Activated T-cell treated with anti-CD3 and anti-CD28 coated beads, Interleukin-2, amount 50 U/mL, for 48 hours (primary cell): Measurements from ENCODE around the gene ABCC4.

Source experiments
- DNase-seq, 2 experiments: peaks; one replicate each; pipeline ENCODE4 v3.0.0-alpha.2; 2020

ABCC4 gene, protein sequence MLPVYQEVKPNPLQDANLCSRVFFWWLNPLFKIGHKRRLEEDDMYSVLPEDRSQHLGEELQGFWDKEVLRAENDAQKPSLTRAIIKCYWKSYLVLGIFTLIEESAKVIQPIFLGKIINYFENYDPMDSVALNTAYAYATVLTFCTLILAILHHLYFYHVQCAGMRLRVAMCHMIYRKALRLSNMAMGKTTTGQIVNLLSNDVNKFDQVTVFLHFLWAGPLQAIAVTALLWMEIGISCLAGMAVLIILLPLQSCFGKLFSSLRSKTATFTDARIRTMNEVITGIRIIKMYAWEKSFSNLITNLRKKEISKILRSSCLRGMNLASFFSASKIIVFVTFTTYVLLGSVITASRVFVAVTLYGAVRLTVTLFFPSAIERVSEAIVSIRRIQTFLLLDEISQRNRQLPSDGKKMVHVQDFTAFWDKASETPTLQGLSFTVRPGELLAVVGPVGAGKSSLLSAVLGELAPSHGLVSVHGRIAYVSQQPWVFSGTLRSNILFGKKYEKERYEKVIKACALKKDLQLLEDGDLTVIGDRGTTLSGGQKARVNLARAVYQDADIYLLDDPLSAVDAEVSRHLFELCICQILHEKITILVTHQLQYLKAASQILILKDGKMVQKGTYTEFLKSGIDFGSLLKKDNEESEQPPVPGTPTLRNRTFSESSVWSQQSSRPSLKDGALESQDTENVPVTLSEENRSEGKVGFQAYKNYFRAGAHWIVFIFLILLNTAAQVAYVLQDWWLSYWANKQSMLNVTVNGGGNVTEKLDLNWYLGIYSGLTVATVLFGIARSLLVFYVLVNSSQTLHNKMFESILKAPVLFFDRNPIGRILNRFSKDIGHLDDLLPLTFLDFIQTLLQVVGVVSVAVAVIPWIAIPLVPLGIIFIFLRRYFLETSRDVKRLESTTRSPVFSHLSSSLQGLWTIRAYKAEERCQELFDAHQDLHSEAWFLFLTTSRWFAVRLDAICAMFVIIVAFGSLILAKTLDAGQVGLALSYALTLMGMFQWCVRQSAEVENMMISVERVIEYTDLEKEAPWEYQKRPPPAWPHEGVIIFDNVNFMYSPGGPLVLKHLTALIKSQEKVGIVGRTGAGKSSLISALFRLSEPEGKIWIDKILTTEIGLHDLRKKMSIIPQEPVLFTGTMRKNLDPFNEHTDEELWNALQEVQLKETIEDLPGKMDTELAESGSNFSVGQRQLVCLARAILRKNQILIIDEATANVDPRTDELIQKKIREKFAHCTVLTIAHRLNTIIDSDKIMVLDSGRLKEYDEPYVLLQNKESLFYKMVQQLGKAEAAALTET (N-terminal part only)

DNA sequence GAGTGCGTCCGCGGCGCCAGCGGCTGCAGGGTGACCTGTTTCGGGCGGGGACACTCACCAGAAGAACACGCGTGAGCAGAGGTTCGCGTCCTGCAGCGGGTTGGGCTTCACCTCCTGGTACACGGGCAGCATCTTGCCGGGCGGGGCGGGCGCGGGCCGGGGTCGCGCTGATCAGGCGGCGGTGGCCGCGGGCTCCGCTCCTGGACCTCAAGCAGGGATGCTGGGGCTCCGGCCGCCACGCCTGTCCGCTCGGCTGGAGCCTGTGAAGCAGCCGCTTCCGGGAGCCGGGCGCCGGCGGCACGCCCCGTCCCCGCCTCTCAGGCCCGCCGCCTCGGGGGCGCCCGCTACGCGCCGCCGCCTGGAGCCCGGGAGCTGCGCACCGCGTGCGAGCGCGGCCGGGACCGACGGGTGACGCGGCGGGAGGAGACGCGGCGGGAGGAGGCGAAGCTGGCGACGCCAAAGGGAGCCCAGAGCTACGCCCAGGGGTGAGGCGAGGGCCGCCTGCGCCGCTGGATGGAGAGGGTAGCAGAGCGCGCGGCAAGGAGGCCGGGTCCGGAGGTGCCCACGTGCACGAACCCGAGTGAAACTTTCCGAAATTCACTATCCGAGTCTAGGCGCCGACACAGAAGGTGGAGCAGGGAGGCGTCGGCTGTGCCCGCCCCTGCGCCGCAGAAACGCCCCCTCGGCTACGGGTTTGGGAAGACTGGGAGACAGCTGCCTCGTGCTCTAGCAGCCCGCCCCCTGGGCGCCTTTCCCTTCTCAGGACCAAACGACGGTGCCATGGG lies at the start of gene ABCC4:
ABCC4 (minus strand) TSS at position 269 of the 785 bp plus-strand sequence; CDS start at position 132, 137 bp downstream.
- peak; percentile 69 to 80 for DNase-seq

DNA sequence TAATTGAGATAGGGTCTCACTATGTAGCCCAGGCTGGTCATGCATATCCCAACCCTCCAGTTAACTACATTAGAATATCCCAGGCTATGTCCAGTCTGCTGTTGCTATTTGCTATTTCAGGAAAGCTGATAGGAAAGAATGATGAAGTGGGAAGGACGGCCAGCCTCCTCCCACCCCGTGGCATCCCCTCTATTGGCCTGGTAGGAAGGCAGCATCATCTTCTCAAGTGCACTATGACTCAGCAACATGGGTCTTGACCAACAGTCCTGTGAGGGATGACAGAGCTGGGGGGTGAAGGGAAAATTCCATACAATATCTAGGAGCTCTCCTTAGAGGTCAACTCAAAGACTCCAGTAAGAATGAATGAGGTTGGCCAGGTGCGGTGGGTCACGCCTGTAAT lies 48.0 kb upstream of the ABCC4 start:
- no peak for DNase-seq

DNA sequence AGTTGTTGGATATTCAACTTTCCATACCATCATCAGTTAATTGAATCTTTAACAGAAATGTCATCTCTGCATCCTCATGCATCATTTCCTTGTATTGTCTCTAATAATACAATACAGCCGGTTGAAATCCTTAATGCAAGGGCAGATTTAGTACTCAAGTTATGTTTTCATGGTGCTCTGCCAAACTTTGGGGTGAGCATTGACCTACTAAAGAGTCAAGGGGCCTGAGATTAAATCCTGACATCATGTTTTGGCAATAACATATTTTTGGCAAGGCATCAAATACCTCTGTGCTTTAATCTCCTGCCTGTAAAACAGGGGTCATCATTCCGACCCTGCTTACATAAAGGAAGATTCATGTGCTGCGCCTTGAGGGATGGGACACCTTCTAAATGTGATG lies 42.7 kb upstream of the ABCC4 start:
- no peak for DNase-seq

DNA sequence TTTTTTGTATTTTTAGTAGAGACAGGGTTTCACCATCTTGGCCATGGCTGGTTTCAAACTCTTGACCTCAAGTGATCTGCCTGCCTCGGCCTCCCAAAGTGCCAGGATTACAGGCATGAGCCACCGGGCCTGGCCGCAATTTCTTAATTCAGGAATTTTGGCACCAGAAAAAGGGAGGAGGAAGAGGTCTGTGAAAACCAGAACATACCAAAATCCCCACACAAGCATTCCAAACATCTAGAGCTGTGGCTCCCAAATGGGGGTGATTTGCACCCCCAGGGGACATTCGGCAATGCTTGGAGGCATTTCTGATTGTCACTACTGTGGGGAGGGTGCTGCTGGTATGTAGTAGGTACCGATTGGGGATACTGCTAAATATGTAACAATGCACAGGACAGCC lies 40.2 kb upstream of the ABCC4 start:
- DNase-seq = no peak

DNA sequence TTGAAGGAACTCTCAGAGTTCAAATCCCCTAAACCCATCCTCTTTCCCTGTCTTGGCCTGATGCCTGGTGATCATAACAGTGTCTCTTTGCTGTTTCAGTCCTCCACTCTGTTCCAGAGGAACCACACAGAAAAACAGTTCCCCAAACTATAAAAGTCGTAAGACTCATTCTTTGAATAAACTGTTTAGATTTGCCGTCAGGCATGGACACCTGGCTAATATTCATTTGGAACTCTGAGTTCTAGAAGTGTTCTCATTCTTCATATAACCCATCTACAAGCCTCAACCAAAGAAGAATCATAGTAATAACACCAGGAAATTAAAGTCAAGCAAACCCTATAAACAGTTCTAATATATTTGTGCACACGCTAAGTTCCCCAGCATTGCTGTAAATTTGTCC lies 37.7 kb upstream of the ABCC4 start:
- DNase-seq = no peak

DNA sequence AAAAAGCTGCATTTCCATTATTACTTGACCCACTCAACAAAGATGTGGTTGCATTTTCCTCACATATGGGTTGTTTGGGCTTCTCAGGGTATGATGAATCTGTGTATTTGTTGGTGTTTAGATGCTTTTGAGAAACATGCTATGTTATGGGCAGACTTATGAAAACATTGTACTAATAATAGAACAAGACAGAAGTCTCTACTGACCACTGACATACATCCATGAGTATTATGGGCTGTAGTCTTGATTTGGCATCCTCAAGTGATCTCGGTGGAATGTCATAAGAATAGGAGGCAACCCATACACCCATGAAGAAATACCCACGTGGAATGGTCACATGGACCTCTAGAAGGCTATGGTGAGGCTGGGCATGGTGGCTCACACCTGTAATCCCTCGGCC lies 36.3 kb upstream of the ABCC4 start:
- DNase-seq = no peak

DNA sequence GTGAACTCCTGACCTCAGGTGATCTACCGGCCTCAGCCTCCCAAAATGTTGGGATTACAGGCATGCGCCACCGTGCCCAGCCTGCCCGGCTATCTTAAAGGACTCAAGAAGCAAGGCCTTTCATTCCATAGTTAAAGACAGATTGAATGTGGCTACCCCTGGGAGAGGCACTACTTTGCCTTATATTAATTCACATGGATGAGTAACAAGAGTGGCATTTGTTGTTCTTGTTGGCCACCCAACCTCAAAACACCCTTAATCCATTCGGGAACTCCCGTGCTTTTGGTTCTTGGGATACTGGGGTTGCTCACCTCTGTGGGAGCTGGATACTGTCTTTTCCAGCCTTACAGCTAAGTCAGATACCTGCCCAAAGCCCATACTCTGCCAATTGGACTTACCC lies 34.4 kb upstream of the ABCC4 start:
- no peak for DNase-seq

DNA sequence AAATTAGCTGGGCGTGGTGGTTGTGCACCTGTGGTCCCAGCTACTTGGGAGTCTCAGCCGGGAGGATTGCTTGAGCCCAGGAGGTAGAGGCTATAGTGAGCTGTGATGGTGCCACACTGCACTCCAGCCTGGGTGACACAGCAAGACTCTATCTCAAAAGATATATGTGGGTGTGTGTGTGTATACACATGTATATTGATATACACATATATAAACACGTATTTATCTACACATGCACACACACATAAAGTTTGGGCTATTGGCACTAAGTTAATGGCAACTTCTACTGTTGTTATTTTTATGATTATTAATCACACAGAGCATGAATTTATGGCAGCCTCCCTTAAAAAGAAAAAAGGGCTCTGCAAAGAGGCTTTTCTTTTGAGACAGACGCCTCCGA lies 27.1 kb upstream of the ABCC4 start:
- no peak for DNase-seq

DNA sequence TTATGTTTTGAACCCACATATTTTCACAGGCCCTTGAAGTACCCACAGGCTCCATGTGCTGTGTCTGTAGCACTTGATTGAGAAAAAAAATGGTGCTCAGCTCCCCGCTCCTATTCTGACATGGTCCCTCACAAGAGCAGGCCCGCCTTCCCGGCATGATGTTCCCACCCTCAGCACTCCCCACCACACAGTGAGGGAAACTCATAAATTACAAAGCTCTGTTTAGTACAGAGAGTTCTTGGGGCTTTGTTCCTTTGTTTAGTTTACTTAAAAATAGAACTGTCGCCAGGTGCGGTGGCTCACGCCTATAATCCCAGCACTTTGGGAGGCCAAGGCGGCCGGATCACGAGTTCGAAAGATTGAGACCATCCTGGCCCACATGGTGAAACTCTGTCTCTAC lies 25.9 kb upstream of the ABCC4 start:
- no peak for DNase-seq

DNA sequence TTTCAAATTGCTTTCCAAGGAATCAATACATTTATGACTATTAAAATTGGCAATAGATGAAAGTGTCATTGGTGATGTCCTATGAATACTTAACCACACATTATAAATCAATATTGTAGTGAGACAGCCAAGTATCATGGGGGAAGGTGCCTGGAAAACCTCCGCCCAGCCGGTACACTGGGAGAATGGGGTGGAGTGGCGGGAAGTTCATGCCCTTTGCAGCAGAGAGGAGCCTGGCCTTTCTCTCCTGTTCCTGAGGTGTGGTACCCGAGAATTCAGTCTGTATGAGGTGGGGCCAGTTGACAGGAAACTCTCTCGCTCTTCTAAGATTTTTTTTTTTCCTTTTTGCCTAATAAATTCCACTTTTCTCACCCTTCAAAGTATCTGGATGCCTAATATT lies 25.4 kb upstream of the ABCC4 start:
- no peak for DNase-seq

DNA sequence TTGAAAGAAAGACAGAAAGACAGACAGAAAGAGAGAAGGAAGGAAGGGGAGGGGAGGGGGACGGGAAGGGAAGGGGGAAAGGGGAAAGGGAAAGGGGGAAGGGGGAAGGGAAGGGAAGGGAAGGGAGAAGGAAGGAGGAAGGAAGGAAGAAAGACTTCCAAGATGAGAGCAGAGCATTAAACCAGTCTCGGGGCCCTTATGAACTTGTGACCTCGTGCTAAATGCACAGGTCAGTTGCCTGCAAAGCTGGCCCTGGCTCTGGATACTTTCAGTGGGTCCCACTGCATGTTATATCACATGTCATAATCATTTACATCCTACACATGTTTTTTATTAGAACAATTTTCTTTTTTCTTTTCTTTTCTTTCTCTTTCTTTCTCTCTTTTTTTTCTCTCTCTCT lies 24.2 kb upstream of the ABCC4 start:
- DNase-seq = no peak

DNA sequence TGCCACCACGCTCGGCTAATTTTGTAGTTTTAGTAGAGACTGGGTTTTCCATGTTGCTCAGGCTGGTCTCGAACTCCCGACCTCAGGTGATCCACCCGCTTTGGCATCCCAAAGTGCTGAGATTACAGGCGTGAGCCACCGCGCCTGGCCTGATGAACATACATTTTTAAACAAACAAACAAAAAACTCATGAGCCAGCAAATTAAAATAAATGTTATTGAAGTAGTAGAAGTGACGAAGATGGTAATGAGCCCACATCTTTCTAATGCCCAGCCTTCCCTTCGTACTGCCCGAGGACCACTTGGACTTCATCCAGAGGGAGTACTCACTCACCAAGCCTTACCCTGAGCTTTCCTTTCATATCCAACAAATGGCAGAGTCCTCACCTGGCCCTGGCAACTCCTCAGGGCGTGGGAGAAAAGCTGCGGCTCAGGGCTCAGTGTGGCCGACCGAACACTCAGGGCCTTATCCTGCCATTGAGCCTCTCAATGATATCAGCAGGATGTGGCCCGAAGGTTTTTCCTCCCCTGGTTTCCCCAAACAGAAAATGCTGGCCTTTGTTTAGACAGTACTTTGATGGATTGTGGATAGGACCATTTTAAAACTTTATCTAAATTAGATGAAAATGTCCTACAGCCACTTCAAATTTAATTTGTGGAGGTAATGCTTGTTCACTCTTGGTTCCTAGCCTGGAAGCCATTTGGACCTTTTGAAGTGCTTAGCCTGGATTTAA lies 22.8 kb upstream of the ABCC4 start:
- no peak for DNase-seq

DNA sequence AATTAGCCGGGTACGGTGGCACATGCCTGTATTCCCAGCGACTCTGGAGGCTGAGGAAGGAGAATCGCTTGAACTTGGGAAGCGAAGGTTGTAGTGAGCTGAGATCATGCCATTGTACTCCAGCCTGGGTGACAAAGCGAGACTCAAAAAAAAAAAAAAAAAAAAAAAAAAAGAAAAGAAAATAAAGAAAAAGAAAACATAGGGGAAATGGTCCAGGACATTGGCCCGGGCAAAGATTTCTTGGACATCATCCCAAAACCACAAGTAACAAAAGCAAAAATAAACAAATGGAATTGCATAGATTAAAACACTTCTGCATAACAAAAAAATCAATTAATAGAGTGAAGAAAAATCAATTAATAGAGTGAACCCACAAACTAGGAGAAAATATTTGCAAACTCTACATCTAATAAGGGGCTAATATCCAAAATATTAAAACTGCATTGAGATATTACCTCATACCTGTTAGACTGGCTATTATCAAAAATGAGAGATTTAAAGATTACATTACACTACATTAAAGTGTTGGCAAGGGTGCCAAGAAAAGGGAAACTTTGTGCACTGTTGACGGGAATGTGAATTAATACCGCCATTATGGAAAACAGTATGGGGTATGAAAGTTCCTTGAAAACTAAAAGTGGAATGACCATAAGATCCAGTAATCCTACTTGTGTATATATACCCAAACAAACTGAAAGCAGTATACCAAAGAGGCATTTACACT lies 18.5 kb upstream of the ABCC4 start:
- no peak for DNase-seq

DNA sequence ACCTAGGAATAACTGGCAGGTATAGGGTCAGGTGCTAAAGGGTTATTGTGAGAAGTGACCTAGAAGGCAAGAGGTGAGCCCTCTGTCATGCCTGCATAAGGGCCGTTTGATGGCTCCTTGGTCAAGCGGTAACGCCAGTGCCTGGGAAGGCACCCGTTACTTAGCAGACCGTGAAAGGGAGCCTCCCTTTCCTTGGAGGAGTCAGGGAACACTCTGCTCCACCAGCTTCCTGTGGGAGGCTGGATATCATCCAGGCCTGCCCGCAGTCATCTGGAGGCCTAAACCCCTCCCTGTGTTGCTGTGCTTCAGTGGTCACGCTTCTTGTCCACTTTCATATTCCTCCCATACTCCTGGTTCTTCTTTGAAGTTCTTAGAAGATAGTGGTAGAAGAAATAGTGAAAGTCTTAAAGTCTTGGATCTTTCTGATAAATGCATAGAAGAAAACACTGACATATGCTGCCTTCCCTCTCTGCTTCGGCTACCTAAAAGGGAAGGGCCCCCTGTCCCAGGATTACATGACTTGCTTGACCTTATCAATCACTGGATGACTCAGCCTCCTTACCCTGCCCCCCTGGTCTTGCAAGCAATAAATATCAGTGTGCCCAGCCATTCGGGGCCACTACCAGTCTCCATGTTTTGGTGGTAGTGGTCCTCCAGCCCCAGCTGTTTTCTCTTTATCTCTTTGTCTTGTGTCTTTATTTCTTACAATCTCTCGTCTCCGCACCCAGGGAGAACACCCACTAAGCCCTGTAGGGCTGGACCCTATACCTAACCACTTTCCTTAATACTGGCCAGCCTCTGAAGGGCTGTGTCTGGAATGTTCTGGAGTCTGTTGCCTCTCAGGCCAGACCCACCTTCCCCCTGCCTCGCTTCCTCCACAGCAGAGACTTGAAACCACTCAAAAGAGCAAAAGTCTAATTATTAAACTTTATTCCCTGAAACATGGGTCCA lies 16.1 kb upstream of the ABCC4 start:
- DNase-seq = no peak

DNA sequence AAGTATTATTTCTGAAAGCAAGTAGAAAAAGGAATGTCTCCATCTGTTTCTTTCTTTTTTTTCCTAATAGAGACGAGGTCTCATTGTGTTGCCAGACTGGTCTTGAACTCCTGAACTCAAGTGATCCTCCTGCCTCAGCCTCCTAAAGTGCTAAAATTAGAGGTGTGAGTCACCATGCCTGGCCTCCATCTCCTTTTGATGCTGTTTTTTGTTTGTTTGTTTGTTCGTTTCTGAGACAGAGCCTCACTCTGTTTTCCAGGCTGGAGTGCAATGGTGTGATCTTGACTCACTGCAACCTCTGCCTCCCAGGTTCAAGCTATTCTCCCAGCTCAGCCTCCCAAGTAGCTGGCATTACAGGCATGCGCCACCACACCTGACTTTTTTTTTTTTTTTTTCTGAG lies 14.5 kb upstream of the ABCC4 start:
- no peak for DNase-seq

DNA sequence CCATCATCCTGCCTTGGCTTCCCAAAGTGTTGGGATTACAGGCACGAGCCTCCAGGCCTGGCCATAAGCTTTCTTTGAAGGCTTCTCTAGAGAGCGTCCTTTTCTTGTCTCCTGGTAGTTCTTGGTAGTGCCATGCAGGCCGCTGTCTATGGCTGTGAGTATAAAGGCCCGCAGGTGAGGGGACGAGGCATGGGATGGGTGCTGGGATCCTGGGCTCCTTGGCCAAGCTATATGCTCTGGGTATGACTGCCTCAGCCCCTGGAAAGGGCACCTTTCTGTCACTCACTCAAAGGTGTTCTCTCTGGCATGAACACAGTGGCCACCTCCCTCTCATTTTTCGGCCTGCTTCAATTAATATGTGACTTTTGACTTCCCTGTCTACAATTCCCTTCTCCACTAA lies 6.3 kb upstream of the ABCC4 start:
- DNase-seq = no peak

DNA sequence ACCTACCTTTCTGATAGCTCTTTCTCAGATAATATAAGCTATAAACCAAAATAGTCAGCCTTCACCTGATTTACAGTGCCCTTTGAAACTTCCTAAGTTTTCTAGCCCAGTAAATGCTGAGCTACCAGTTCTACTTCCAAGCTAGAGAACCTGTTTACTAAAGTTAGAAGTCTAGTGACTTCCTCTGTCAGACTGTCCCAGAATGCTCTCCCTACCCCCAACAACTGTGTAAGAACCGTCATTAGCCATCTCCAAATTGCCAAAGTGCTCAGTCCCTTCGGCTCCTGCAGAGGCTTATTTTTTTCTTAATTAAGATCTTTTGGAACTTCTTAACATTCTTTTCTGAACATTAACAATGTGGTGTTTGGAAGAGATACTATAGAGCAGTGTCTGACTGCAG lies 3.2 kb upstream of the ABCC4 start:
- no peak for DNase-seq

DNA sequence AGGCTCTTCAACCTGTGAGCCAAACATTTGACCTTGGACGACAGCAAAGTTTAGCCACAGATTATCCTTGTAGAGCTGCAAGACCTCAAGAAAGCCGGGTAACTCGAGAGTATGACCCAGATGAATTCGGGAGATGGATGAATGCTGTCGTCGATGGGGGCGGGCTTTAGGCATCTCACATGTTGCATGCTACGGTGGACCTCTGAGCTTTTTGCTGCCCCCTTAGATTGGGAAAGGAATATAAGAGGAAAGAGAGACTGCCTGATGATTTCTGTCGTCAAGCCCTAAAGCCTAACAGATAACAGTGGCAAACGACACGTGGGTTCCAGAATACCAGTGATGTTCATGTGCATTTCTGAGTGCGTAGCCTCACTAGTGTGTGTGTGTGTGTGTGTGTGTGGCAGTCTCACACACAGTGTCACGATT lies 730 bp upstream of the ABCC4 start:
- DNase-seq = no peak

DNA sequence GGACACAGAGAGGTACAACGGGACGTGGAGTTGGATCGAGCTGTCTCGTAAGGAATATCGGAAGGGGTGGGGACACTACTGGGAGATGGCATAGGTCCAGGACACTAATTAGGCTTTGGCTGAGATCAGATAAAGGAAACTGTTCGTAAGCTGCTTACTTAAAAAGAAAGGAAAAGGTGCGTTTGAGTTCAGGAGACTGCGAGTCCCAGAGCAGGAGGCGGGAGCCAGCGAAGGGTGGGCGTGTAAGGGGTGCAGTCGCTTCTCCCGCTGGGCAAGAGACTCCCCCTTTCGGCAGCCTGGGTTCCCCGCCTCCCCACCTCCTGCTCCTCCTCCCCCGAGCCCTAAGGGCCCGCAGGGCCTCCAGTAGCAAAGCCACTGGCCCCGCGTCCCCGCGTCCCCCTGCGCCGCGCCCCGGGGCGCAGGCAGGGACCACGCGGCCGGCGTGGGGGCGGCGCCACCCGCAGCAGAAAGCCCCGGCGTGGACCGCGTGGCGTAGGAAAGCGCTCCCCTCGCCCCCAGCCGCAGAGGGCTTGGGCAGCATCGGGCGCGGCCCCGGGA lies 547 bp downstream of the ABCC4 start:
- peak; percentile 59 to 68 for DNase-seq
